ENCODE data around the gene CRISPLD2.

The CRISPLD2 gene

GRCh38 chr16:84833144-84833500 lies 13.3 kb downstream of the CRISPLD2 start:
- DNase-seq (ENCODE audit: insufficient read length, low spot score) (no peak), FAIRE-seq (no peak)
- no peak for TF ChIP-seq POLR2A (IDR thresholded peaks at IDR 0.05; ENCODE audit: low read depth, low read length)

- DNase-seq (ENCODE audit: insufficient read length, low spot score) (no peak), FAIRE-seq (no peak)
- no peak for TF ChIP-seq POLR2A (IDR thresholded peaks at IDR 0.05; ENCODE audit: low read depth, low read length)
These were observed 14.0 kb downstream of the CRISPLD2 start for GRCh38 chr16:84833542-84834402.

GRCh38 chr16:84834403-84834772 lies 14.6 kb downstream of the CRISPLD2 start:
- no peak for FAIRE-seq
- TF ChIP-seq POLR2A (IDR thresholded peaks at IDR 0.05; ENCODE audit: low read depth, low read length) = no peak
- DNase-seq (ENCODE audit: insufficient read length, low spot score) = no peak

- DNase-seq (ENCODE audit: insufficient read length, low spot score) = peak; percentile 88
- no peak for TF ChIP-seq POLR2A (IDR thresholded peaks at IDR 0.05; ENCODE audit: low read depth, low read length)
- FAIRE-seq = no peak
These were observed 16.5 kb downstream of the CRISPLD2 start for GRCh38 chr16:84836234-84836647.

- no peak for FAIRE-seq
- DNase-seq (ENCODE audit: insufficient read length, low spot score) = no peak
These were observed 17.2 kb downstream of the CRISPLD2 start for GRCh38 chr16:84836967-84837366.

GRCh38 chr16:84838383-84838948 lies 18.7 kb downstream of the CRISPLD2 start:
- no peak for DNase-seq (ENCODE audit: insufficient read length, low spot score)
- no peak for TF ChIP-seq POLR2A (IDR thresholded peaks at IDR 0.05; ENCODE audit: low read depth, low read length)
- no peak for FAIRE-seq

More at GRCh38 chr16:84836967-84837366, 17.2 kb downstream of the CRISPLD2 start:
- no peak for TF ChIP-seq POLR2A (IDR thresholded peaks at IDR 0.05; ENCODE audit: low read depth, low read length)

- no peak for TF ChIP-seq POLR2A (IDR thresholded peaks at IDR 0.05; ENCODE audit: low read depth, low read length)
- no peak for DNase-seq (ENCODE audit: insufficient read length, low spot score)
- FAIRE-seq = no peak
These were observed 19.3 kb downstream of the CRISPLD2 start for GRCh38 chr16:84839054-84839453.

GRCh38 chr16:84839956-84840355 lies 20.2 kb downstream of the CRISPLD2 start:
- DNase-seq (ENCODE audit: insufficient read length, low spot score) (peak; percentile 73), FAIRE-seq (no peak)
- no peak for TF ChIP-seq POLR2A (IDR thresholded peaks at IDR 0.05; ENCODE audit: low read depth, low read length)

- DNase-seq (ENCODE audit: insufficient read length, low spot score) = no peak
- no peak for FAIRE-seq
- TF ChIP-seq POLR2A (IDR thresholded peaks at IDR 0.05; ENCODE audit: low read depth, low read length) = no peak
These were observed 21.2 kb downstream of the CRISPLD2 start for GRCh38 chr16:84840687-84841627.

GRCh38 chr16:84841787-84842300 lies 22.1 kb downstream of the CRISPLD2 start:
- no peak for TF ChIP-seq POLR2A (IDR thresholded peaks at IDR 0.05; ENCODE audit: low read depth, low read length)
- FAIRE-seq (no peak), DNase-seq (ENCODE audit: insufficient read length, low spot score) (no peak)

GRCh38 chr16:84842516-84843148 lies 22.8 kb downstream of the CRISPLD2 start:
- no peak for DNase-seq (ENCODE audit: insufficient read length, low spot score)
- FAIRE-seq = no peak
- no peak for TF ChIP-seq POLR2A (IDR thresholded peaks at IDR 0.05; ENCODE audit: low read depth, low read length)

GRCh38 chr16:84843149-84844048 lies 23.6 kb downstream of the CRISPLD2 start:
- DNase-seq (ENCODE audit: insufficient read length, low spot score) (no peak), FAIRE-seq (no peak)
- TF ChIP-seq POLR2A (IDR thresholded peaks at IDR 0.05; ENCODE audit: low read depth, low read length) = no peak

GRCh38 chr16:84844049-84844350 lies 24.2 kb downstream of the CRISPLD2 start:
- TF ChIP-seq POLR2A (IDR thresholded peaks at IDR 0.05; ENCODE audit: low read depth, low read length) = no peak
- FAIRE-seq (no peak), DNase-seq (ENCODE audit: insufficient read length, low spot score) (no peak)

Data from H54 (cell line).